Aortic smooth muscle cell (primary cell): ENCODE measurements around the gene SH3PXD2B. TPM values are rescaled to one million over a fixed set of nuclear protein-coding genes. Genes with fewer than 3 reads are reported as not detected.

Experiments used
- total RNA-seq: library from RNA; depleted of rRNA; stranded (reverse); fragments of >200 nt; gene quantifications from 2 replicates; pipeline ENCODE4 v1.2.3, GENCODE V29; 2014

The SH3PXD2B gene
- 23.3 and 25.5 TPM in 2 replicates for total RNA-seq

GRCh38 chr5:172454358-172455086 is at the start of gene SH3PXD2B:
Gene SH3PXD2B (minus strand): TSS chr5:172454525. CDS start chr5:172454352, 173 bp downstream.

GRCh38 chr5:172283020-172283861 is 171.1 kb downstream of the SH3PXD2B start, which contains the start of gene UBTD2:
Gene UBTD2 (minus strand): TSS chr5:172283764. CDS start chr5:172283665, 99 bp downstream.

Other genes with a start within 250 kb of the SH3PXD2B start
- gene UBTD2, start 170.8 kb downstream of the SH3PXD2B start, total RNA-seq = 15.9 and 16.0 TPM in 2 replicates
- 3.4 and 6.2 TPM in 2 replicates for gene NEURL1B, start 186.7 kb upstream of the SH3PXD2B start, total RNA-seq